Cardiac fibroblast (primary cell): ENCODE data around the gene SMYD2.

Experiments used
- DNase-seq, 2 donors: peaks; one replicate each; pipeline versions ENCODE4 v3.0.0 to v3.0.0-alpha.2; 2010; ENCODE audit warnings: low read depth in 2 of 2
- H3K4me3 ChIP-seq, 2 donors: replicated peaks in 1 of 2; 1 replicate in 1 of 2; 2 replicates in 1 of 2; pipeline ENCODE4 v1.5.1; 2011; ENCODE audit warnings: low read depth in 2 of 2, low read length in 2 of 2, mild to moderate bottlenecking in 2 of 2, moderate library complexity in 1 of 2
- CTCF ChIP-seq: IDR thresholded peaks from one replicate; pipeline ENCODE4 v1.5.1; 2011; ENCODE audit warnings: low read depth, mild to moderate bottlenecking, low read length, inconsistent platforms

SMYD2 gene

GRCh38 chr1:214259353-214259977 lies 21.5 kb upstream of the SMYD2 start:
- no peak for TF ChIP-seq CTCF
- peak in 1 of 2 donors; percentile 42 for DNase-seq
- no peak overlapping the region for H3K4me3 ChIP-seq

GRCh38 chr1:214260561-214261205 lies 20.3 kb upstream of the SMYD2 start:
- no peak for TF ChIP-seq CTCF
- DNase-seq: no peak
- H3K4me3 ChIP-seq: no peak overlapping the region

GRCh38 chr1:214261206-214262123 lies 19.5 kb upstream of the SMYD2 start:
- TF ChIP-seq CTCF: peak; percentile 99
- no peak overlapping the region for H3K4me3 ChIP-seq
- DNase-seq: peak; percentile 79 to 81

GRCh38 chr1:214264196-214264595 lies 16.8 kb upstream of the SMYD2 start:
- DNase-seq: no peak
- TF ChIP-seq CTCF: no peak
- H3K4me3 ChIP-seq: no peak overlapping the region

GRCh38 chr1:214264976-214265375 lies 16.0 kb upstream of the SMYD2 start:
- TF ChIP-seq CTCF: no peak
- H3K4me3 ChIP-seq: no peak overlapping the region
- no peak for DNase-seq

- H3K4me3 ChIP-seq: no peak overlapping the region
- TF ChIP-seq CTCF: no peak
- no peak for DNase-seq
Observed at GRCh38 chr1:214270097-214270650, 10.8 kb upstream of the SMYD2 start.
